ENCODE measurements around the gene ELAVL3. TPM values are rescaled to one million over a fixed set of nuclear protein-coding genes. Genes with fewer than 3 reads are reported as not detected.
A peak's percentile ranks its signal among the peaks of the same experiment; 100 is the strongest.

The ELAVL3 gene
- not detected in 2 replicates for total RNA-seq

DNA sequence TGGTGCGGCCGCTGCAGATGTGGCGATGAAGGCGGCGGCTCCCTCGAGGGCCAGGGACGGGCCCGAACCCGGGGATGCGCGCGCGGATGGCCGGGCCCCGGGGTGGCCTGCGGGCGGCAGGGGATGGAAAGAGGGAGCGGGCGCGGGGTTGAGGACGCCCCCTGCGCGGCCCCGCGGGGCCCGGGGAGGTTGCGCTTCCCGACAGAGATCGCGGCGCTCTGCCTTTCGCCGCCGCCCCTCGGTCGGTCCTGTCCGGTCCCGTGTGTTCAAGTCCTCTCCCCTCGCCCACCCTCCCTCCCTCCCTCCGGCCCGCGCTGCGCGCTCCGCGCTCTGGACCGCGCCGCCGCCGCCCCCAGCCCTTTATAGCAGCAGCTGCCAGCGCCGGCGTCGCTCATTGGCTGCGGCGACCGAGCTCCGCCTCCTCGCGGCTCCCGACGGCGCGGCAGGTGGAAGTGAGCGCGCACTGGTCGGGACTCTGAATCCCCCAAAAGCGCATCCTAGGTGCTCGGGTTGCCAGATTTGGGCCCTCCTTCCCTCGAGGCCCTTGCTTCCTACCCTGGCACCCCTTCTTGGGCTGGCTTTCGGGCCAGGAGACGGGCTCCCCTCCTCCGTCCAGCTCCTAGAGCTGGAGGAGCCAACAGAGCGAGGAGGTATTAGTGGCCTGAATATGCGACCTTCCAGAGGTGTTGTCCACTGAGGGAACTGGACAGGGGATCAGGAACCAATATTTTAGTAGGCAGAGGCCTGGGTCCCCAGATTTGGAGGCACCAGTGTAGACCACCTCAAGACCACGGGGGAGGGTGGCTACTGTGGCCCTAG, at the start of gene ELAVL3:
Gene ELAVL3 (minus strand): TSS at position 332 of the 819 bp plus-strand sequence. CDS start 438 bp downstream, outside the sequence.
- TF ChIP-seq, protein P1, sequence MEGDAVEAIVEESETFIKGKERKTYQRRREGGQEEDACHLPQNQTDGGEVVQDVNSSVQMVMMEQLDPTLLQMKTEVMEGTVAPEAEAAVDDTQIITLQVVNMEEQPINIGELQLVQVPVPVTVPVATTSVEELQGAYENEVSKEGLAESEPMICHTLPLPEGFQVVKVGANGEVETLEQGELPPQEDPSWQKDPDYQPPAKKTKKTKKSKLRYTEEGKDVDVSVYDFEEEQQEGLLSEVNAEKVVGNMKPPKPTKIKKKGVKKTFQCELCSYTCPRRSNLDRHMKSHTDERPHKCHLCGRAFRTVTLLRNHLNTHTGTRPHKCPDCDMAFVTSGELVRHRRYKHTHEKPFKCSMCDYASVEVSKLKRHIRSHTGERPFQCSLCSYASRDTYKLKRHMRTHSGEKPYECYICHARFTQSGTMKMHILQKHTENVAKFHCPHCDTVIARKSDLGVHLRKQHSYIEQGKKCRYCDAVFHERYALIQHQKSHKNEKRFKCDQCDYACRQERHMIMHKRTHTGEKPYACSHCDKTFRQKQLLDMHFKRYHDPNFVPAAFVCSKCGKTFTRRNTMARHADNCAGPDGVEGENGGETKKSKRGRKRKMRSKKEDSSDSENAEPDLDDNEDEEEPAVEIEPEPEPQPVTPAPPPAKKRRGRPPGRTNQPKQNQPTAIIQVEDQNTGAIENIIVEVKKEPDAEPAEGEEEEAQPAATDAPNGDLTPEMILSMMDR (IDR thresholded peaks at IDR 0.05; ENCODE audit: insufficient read depth, low read depth, low read length): no peak
- no peak within 1 kb of the TSS for H3K4me3 ChIP-seq (ENCODE audit: low read depth, low read length)
- DNase-seq (ENCODE audit: low read depth): no peak

DNA sequence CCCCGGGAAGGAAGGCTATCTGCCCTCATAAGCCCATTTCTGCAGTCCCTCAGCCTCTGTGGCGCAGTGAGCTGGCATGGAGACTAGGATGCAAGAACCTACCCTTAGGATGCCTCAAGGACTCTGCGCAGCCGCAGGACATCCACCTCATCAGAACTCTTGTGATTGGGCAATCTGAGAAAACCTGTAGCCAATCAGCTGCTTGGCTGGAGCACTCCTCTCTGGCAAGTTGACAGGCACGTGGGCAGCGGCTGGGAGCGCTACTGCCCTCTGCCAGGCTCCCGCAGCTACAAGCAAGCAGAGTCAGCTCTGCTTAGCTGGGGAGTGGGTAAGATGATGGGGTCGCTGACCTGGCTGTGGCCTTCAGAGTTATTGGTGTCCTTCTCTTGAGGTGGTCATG, 49.6 kb upstream of the ELAVL3 start:
- no peak overlapping the region for H3K4me3 ChIP-seq (ENCODE audit: low read depth, low read length)
- peak; percentile 78 for DNase-seq (ENCODE audit: low read depth)
- TF ChIP-seq, protein P1 (IDR thresholded peaks at IDR 0.05; ENCODE audit: insufficient read depth, low read depth, low read length): peak; percentile 15

DNA sequence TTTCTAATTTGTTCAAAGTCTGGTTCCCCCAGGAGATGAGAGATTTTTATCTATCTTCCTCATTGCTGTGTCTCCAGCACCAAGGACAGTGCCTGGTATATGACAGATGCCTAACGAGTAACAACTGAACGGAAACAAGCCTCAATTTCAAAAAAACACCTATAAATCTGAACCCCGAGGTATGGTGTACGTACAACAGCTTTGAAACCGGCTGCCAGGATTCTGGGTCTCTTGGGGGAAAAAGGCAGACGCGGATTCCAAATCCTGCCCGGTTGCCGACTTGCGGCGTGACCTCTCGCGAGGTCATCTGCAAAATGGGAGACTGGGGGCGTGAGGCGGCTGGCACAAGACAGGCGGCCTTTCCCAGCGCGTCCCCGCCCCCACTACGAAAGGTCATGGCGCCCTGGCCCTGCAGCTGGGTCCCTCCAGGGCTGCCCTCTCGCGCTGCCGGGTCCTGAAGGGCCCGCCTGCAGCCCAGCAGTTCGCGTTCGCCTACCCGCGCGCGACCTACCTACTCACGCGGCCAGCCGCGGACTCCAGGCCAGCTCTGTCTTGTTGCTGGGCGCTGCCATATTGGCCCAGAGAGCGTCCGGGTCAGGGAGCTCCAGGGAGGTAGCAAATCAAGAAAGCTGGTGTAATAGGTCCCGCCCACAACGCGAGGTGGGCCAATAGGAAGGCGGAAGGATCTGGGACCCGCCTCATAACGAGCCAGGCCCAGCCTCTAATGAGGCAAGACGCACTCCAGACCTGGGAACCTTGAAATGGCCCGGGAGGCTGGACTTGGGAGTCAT, 47.9 kb upstream of the ELAVL3 start, which contains the start of gene ECSIT:
Gene ECSIT (minus strand): TSS at position 584 of the 791 bp plus-strand sequence. CDS start 9,964 bp downstream, outside the sequence.
- TF ChIP-seq, protein P1 (IDR thresholded peaks at IDR 0.05; ENCODE audit: insufficient read depth, low read depth, low read length): no peak
- peak within 1 kb of the TSS; percentile 92 for H3K4me3 ChIP-seq (ENCODE audit: low read depth, low read length)
- DNase-seq (ENCODE audit: low read depth): peak; percentile 99

DNA sequence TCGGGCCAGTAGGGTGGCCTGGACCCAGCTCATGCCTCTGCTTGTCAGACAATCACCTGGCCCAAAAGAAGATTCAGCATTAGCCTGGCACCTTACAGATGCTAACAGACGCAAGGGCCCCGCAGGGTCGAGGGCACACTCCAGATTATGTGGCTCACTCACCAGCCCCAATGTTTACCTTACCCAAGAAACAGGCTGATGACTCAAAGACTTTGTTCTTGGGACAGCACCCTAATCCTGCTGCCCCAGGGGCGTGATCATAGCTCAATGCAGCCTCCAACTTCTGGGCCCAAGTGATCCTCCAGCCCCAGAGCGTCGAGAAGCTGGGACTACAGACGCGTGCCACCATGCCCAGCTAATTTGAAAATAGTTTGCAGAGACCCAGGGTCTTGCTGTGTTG, 38.3 kb upstream of the ELAVL3 start:
- no peak overlapping the region for H3K4me3 ChIP-seq (ENCODE audit: low read depth, low read length)
- DNase-seq (ENCODE audit: low read depth): no peak
- TF ChIP-seq, protein P1 (IDR thresholded peaks at IDR 0.05; ENCODE audit: insufficient read depth, low read depth, low read length): no peak

DNA sequence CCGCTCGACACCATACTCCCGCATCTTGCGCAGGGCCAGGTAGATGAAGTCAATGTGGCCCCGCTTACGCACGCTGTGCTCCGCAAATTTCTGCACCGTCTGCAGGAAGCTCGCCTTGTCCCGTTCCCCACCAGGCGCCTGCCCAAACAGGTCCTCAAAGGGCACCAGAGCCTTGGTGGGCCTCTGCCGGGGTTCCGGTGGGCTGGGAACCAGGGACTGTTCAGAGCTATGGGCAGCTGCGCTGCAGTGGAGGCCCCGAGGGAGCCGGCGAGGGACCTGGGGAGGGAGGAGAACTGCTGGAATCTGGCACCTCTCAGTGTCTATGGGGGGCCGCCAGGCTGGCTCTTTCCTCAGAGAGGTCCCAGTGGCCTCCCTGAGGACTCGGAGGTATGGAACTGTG, 33.1 kb upstream of the ELAVL3 start:
- TF ChIP-seq, protein P1 (IDR thresholded peaks at IDR 0.05; ENCODE audit: insufficient read depth, low read depth, low read length): no peak
- H3K4me3 ChIP-seq (ENCODE audit: low read depth, low read length): no peak overlapping the region
- no peak for DNase-seq (ENCODE audit: low read depth)

DNA sequence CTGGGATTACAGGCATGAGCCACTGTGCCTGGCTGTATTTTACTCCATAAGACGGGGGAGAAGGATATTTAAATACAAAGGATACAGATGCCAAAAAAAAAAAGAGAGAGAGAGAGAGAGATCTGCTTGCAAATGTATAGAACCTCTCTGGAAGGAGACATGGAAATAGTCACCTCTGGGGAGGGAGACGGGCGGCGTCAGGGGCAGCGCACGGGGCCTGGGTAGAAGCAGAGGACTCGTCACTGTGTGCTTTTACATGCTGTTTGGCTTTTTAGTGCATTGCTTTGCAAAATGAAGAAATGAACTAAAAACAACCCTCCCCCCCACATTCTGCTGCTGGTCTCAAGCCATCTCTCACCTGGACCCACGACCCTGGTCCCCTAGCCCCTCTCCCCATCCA, 29.6 kb upstream of the ELAVL3 start:
- TF ChIP-seq, protein P1 (IDR thresholded peaks at IDR 0.05; ENCODE audit: insufficient read depth, low read depth, low read length): no peak
- no peak overlapping the region for H3K4me3 ChIP-seq (ENCODE audit: low read depth, low read length)
- no peak for DNase-seq (ENCODE audit: low read depth)
